Memory B cell (primary cell): Measurements from ENCODE around the gene TNFRSF21.

ENCODE experiments used
- ATAC-seq: fragments of 150-1000 bp; cut with Tn5 transposase; 2 replicates; pipeline ENCODE4 v1.10.0; 2021; ENCODE audit warnings: low read depth, mild to moderate bottlenecking, moderate library complexity
- DNase-seq, 2 donors: peaks; one replicate each; pipeline ENCODE4 v3.0.0; 2022; ENCODE audit warnings: low spot score in 2 of 2
- H3K27ac Mint-ChIP-seq: one replicate; pipeline ENCODE4 v1.8.0; 2022; ENCODE audit warnings: mild to moderate bottlenecking, moderate library complexity, mixed read lengths
- H3K27me3 Mint-ChIP-seq: one replicate; pipeline ENCODE4 v1.8.0; 2022; ENCODE audit warnings: mixed read lengths
- H3K36me3 Mint-ChIP-seq: one replicate; pipeline ENCODE4 v1.8.0; 2022; ENCODE audit warnings: mild to moderate bottlenecking, mixed read lengths
- H3K4me1 Mint-ChIP-seq: one replicate; pipeline ENCODE4 v1.8.0; 2022; ENCODE audit warnings: mixed read lengths
- H3K4me3 Mint-ChIP-seq: one replicate; pipeline ENCODE4 v1.8.0; 2022; ENCODE audit warnings: mild to moderate bottlenecking, moderate library complexity, mixed read lengths
- H3K9me3 Mint-ChIP-seq: one replicate; pipeline ENCODE4 v1.8.0; 2022; ENCODE audit warnings: mixed read lengths

TNFRSF21 gene

DNA sequence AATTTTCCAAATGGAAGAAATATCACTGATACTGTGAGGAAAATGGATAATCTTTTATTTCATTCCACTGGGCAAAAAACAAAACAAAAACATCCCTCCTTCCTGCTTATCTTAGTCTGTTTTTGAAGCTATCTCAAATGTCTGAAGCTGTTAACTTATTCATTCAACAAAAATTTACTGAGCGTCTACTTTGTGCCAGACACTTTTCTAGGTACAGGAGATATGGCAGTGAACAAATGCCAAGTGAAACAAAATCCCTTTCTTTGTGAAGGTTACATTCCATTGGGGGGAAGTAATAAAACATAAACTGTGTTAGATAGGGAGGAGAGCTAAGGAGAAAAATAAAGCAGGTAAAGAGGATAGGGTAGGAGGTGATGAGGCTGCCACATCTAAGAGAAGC is 47.5 kb downstream of the TNFRSF21 start:
- Mint-ChIP-seq H3K27me3 (peaks cover 1% of the 10 kb centered on the region), H3K4me1 (no peaks in the 10 kb centered on the region), H3K27ac (no peak overlapping the region), H3K9me3 (no peaks in the 10 kb centered on the region), H3K4me3 (no peak overlapping the region), H3K36me3 (no peaks in the 10 kb centered on the region)
- no peak for DNase-seq
- ATAC-seq, result no peak

DNA sequence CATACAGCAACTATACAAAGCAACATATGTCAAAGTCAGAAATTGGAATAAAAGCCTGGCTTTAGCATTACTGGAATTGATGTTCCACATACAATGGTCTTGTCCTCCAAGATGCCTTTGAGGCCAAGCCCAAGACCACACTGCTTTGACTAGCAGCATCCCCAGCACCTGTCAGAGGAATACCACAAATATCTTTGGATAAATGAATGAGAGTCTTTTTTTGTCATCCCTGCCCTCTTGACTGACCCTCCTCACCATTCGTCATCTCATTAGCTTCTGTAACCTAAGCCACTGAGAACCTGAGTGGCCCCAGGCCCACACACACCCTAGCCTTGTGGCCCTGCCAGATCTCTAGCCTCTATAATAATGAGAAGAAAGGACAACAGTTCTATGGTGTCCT is 48.5 kb downstream of the TNFRSF21 start:
- ATAC-seq (no peak), DNase-seq (no peak)
- H3K4me1 Mint-ChIP-seq, result no peaks in the 10 kb centered on the region
- H3K27ac Mint-ChIP-seq, result no peak overlapping the region
- peaks cover 1% of the 10 kb centered on the region for H3K27me3 Mint-ChIP-seq
- H3K36me3 Mint-ChIP-seq, result no peaks in the 10 kb centered on the region
- no peak overlapping the region for H3K4me3 Mint-ChIP-seq
- H3K9me3 Mint-ChIP-seq, result no peaks in the 10 kb centered on the region

DNA sequence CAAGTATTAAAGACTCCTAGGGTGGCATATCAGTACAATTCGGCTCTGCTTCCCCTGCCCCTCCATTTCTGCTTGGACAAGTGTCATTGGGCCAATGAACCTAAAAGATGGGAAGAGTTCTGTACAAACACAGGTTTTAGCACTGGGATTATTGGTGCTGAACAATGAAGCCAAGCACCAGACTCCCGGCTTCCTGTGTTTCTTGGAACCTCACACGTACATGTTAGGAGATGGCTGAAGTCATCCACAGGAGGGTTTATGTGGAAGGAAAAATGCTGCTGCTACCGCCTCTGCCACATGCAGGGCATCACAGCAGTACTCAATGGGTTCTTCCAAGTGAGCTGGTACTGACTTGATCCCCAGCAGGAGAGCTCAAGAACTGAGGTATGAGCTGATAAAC is 49.7 kb downstream of the TNFRSF21 start:
- DNase-seq (no peak), ATAC-seq (no peak)
- Mint-ChIP-seq H3K4me3 (no peak overlapping the region), H3K9me3 (no peaks in the 10 kb centered on the region), H3K36me3 (no peaks in the 10 kb centered on the region), H3K27me3 (peaks cover 1% of the 10 kb centered on the region), H3K27ac (no peak overlapping the region), H3K4me1 (no peaks in the 10 kb centered on the region)

DNA sequence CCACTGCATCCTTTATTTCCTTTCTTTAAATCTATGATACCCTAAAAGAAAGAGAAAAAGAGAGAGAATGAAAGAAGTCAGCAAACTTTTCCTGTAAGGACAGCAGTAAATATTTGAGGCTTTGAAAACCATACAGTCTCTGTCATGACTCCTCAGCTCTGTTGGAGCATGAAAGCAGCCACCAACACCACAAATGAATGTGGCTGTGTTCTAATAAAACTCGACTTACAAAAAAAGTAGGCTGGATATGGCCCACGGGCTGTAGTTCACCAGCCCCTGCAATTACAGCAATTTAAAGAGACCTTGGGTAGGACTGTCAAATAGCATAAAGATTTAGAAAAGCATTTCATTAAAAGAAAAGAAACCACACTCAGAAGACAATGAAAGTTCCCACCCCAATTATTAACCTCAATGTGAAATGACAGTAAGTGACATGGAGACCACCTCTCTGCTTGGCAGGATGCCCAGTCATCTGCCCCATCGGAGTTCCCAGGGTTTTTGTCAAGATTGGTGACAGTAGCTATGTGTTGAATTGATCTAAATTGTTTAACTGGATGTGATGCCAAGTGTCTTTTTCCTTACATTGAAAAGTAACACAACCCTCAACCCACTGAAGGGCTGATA is 50.9 kb downstream of the TNFRSF21 start:
- H3K27me3 Mint-ChIP-seq, result peaks cover 1% of the 10 kb centered on the region
- H3K9me3 Mint-ChIP-seq, result no peaks in the 10 kb centered on the region
- no peaks in the 10 kb centered on the region for H3K36me3 Mint-ChIP-seq
- H3K27ac Mint-ChIP-seq, result no peak overlapping the region
- DNase-seq, result no peak
- no peak for ATAC-seq
- no peak overlapping the region for H3K4me3 Mint-ChIP-seq
- H3K4me1 Mint-ChIP-seq, result no peaks in the 10 kb centered on the region

DNA sequence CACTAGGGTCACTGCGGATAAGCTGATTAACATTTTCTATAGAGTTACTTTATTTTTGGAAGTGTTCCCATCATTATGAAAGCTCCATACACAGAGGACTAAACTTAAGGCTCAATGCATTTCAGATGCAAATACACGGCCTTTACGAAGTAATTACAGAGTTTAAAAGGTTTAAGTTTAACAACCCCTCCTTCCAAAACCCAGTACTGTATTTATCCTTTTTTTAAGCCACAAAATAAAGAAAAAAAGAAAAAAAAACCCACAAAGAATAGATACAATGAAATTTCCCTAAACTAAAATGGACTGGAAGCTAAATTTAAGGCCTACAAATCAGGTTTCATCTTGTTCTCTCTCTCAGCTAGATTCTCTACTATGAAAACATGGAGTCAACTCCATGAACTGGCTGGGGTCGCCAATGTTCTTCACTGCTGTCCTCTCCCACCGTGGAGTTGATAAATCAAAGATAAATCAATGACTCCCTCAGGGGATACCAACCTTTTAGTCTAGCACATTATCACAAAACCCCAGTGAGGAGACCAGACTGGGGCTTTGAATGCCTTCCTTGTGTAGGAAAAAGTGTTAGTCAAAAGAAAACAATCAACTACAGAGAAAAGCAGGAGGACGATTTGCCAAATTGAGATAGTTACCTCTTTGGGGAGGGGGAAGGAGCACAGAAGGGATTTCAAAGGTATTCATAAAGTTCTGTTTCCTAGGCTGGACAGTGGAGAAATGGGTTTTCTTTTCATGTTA is 52.5 kb downstream of the TNFRSF21 start:
- peaks cover 1% of the 10 kb centered on the region for H3K27me3 Mint-ChIP-seq
- H3K4me3 Mint-ChIP-seq, result no peak overlapping the region
- no peak for DNase-seq
- no peaks in the 10 kb centered on the region for H3K36me3 Mint-ChIP-seq
- ATAC-seq, result no peak
- no peaks in the 10 kb centered on the region for H3K9me3 Mint-ChIP-seq
- no peak overlapping the region for H3K27ac Mint-ChIP-seq
- H3K4me1 Mint-ChIP-seq, result no peaks in the 10 kb centered on the region

DNA sequence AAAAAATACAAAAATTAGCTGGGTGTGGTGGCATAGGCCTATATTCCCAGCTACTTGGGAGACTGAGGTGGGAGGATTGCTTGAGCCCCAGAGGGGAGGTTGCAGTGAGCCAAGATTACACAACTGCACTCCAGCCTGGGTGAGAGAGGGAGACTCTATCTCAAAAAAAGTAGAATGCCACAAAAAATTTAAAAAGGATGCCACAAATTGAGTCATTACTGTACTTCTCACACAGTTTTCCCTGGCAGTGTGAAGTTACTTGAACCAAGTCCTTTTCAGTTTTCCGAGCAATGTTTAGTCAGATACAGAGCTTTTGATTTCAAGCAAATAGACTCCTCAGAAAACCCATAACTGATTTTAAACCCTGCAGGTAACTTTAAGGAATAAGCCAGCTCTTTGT is 53.3 kb downstream of the TNFRSF21 start:
- H3K36me3 Mint-ChIP-seq, result no peaks in the 10 kb centered on the region
- ATAC-seq, result no peak
- H3K4me1 Mint-ChIP-seq, result no peaks in the 10 kb centered on the region
- no peak for DNase-seq
- H3K9me3 Mint-ChIP-seq, result no peaks in the 10 kb centered on the region
- H3K27me3 Mint-ChIP-seq, result peaks cover 1% of the 10 kb centered on the region
- no peak overlapping the region for H3K27ac Mint-ChIP-seq
- H3K4me3 Mint-ChIP-seq, result no peak overlapping the region

DNA sequence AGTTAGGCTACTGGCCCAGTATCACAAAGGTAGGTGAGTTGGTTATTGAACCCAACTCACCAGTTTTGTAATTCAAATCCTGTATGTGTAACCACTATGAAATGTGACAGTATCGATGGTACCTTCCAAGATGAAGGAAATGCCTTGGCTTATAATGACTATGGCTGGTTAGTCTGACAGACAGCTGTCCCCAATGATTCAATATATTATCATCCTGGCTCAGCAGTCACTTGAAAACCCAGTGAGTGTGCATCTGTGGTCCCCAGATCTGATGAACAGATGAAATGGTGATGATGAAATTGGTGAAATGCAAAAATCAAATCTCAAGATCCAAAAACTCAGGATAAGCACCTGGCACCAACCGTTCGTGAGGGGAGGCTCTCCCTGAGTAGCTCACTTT is 54.8 kb downstream of the TNFRSF21 start:
- H3K4me1 Mint-ChIP-seq, result no peaks in the 10 kb centered on the region
- H3K9me3 Mint-ChIP-seq, result no peaks in the 10 kb centered on the region
- DNase-seq, result no peak
- no peak overlapping the region for H3K4me3 Mint-ChIP-seq
- H3K36me3 Mint-ChIP-seq, result no peaks in the 10 kb centered on the region
- ATAC-seq, result no peak
- no peak overlapping the region for H3K27ac Mint-ChIP-seq
- peaks cover 1% of the 10 kb centered on the region for H3K27me3 Mint-ChIP-seq

DNA sequence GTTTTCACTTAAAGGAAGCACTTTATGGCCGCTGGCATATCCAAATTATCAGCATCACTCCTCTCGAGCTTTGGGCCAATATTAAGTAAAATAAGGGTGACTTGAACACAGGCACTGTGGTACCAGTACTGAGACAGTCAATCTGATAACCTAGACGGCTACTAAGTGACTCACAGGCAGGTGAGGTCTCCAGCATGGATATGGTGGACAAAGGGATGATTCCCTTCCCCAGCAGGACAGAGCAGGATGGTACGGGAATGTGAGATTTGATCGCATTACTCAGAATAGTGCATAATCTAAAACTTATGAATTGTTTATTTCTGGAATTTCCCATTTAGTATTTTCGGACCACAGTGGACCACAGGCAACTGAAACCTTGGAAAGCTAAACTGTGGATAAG is 55.7 kb downstream of the TNFRSF21 start:
- H3K4me3 Mint-ChIP-seq, result no peak overlapping the region
- H3K27ac Mint-ChIP-seq, result no peak overlapping the region
- no peak for ATAC-seq
- H3K9me3 Mint-ChIP-seq, result no peaks in the 10 kb centered on the region
- H3K27me3 Mint-ChIP-seq, result no peaks in the 10 kb centered on the region
- no peak for DNase-seq
- H3K36me3 Mint-ChIP-seq, result no peaks in the 10 kb centered on the region
- H3K4me1 Mint-ChIP-seq, result no peaks in the 10 kb centered on the region

DNA sequence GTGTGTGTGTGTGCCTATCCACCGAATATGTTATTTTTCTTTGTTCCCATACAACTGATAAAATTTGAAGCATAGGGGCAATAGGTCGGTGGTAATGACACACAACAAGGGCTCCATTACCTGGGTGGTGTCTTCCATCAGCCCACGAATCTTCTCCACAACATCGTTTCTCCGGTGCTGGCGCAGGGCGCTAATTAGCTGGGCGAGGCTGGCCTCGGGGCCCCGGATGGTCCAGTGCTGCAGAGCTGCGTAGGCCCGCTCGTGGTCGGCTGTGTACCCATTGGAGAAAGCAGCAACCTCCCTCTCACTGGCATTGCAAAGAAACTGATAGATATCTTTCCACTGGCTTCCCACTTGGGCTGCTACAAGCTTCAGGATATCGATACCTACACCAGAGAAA is 56.6 kb downstream of the TNFRSF21 start:
- Mint-ChIP-seq H3K9me3 (no peaks in the 10 kb centered on the region), H3K27ac (no peak overlapping the region), H3K4me1 (no peaks in the 10 kb centered on the region), H3K27me3 (no peaks in the 10 kb centered on the region), H3K4me3 (no peak overlapping the region), H3K36me3 (no peaks in the 10 kb centered on the region)
- ATAC-seq, result no peak
- no peak for DNase-seq

DNA sequence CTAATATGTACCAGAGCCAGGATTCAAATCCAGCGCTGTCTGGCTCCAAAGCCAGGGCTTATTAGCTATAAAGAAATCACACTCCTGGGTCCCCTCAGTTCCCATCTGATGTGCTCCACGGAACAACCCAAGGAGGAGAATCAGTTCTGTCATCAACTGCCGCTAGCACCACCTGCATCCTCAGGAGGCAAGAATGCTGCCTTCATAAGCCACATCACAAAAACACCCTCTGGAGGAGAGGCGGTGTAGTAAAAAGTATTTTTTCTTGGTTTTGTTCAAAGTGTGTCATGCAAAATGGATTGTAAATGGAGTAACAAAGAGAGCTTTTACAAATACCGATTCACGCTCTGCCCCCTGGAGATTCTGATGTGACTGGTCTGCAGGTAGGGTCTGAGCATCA is 57.1 kb downstream of the TNFRSF21 start:
- no peaks in the 10 kb centered on the region for H3K36me3 Mint-ChIP-seq
- no peaks in the 10 kb centered on the region for H3K9me3 Mint-ChIP-seq
- no peak overlapping the region for H3K4me3 Mint-ChIP-seq
- no peaks in the 10 kb centered on the region for H3K4me1 Mint-ChIP-seq
- no peaks in the 10 kb centered on the region for H3K27me3 Mint-ChIP-seq
- no peak overlapping the region for H3K27ac Mint-ChIP-seq
- ATAC-seq (no peak), DNase-seq (no peak)

DNA sequence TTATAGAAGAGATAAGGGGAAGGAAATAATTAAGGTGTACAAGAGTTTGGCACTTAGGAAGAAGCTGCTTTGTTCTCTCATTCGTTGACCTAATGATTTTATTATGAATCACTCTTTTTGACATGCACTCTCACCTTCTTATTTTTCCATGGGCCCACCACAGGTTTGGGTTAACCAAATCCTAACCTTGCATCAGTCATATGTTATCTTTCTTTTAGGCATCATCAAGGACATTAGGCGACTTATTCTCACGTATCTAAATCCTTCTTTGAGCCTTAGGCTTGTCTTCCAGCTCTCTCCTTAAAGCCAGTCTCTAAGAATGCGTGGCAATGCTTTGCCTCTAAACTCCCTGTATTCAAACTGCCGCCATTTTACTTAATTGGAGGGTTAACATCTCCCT is 58.3 kb downstream of the TNFRSF21 start:
- ATAC-seq (no peak), DNase-seq (no peak)
- Mint-ChIP-seq H3K9me3 (no peaks in the 10 kb centered on the region), H3K27ac (no peak overlapping the region), H3K36me3 (no peaks in the 10 kb centered on the region), H3K27me3 (no peaks in the 10 kb centered on the region), H3K4me1 (peaks cover 5% of the 10 kb centered on the region), H3K4me3 (no peak overlapping the region)

DNA sequence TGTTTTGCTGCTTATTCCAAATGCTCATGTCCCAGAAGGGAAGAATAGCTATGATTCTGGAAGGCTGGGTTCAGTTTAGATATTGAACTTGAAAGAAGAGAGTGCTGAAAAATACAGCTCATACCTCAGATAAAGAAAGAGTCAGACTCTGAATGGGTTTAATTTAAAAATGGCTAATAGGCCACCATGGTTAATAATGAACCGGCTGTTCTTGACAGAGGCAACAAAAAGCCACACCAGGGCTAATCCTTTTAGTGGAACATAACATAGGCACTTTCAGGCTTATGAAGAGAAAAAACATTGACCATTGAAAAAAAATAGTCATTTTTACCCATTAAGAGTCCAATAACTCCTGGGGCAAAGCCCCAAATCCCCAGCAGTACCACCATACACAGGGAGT is 59.4 kb downstream of the TNFRSF21 start:
- Mint-ChIP-seq H3K27me3 (no peaks in the 10 kb centered on the region), H3K36me3 (no peaks in the 10 kb centered on the region), H3K4me1 (peaks cover 13% of the 10 kb centered on the region), H3K4me3 (no peak overlapping the region), H3K9me3 (no peaks in the 10 kb centered on the region), H3K27ac (no peak overlapping the region)
- no peak for ATAC-seq
- no peak for DNase-seq

DNA sequence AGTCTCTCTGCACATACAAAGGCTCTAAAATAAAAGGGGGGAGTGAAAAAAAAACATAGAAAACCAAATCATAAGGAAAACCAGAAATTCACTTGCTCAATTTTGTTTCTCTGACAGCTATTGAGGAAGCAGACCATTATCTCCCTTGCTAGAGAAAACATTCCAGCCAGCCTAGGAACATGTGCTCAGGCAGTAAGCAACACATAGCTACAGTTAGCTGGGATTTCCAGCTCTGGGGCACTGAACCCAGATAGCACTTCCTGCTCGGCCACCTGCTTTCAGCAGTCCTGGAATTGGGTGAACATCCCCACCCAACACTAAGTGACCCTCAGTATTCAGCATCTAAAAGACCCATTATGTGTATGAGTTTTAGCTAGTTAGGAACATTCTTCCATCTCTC is 61.3 kb downstream of the TNFRSF21 start:
- Mint-ChIP-seq H3K27ac (no peak overlapping the region), H3K27me3 (no peaks in the 10 kb centered on the region), H3K4me3 (no peak overlapping the region), H3K36me3 (no peaks in the 10 kb centered on the region), H3K9me3 (no peaks in the 10 kb centered on the region), H3K4me1 (peaks cover 16% of the 10 kb centered on the region)
- no peak for DNase-seq
- no peak for ATAC-seq

DNA sequence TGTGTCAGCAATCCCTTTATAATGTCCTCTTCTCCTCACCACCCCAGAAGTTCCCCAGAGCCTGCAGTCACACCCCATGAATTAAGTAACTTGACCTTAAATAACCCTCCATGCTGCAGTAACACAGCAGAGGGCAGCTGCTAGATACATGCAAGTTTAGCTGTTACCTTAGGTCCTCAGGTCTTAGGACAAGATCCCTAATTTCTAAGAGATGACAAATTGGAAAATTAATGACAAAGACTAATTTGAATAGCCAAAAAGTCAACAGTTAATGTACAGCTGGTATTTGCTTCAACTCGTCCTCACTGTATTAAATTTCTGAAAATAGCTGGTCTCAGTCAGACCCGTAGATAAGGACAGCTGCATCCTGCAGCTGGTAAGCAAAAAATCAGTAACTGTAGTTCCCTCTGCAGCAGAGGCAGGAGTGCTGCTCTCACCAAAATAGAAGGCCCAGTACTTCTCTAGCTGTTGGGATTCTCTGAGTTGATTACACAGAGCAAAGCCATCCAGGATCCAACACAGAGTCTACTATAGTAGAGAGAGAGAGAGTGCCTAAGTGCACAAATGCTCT is 62.4 kb downstream of the TNFRSF21 start:
- Mint-ChIP-seq H3K27me3 (no peaks in the 10 kb centered on the region), H3K4me1 (peaks cover 16% of the 10 kb centered on the region), H3K4me3 (peak overlapping the region; percentile 1), H3K36me3 (no peaks in the 10 kb centered on the region), H3K27ac (peak overlapping the region; percentile 32), H3K9me3 (no peaks in the 10 kb centered on the region)
- DNase-seq, result no peak
- ATAC-seq, result peak; percentile 42

DNA sequence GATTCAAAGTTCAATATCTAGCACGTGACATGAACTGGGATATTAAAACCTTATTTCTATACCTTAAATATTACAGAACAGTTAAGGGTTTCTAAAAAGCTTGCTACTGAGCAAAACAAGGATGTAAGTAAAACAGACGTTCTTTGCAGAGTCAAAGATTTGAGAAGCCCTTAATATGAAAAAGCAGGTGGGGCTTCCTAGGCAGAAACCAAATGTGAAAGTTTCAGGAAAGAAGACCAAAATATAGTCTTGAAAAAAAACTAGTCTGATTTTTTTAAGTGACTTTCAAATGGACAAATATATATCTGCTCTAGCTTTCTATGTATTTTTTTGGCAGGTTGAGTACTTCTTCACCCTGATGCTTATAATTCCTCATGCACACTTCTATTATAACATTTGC is 63.2 kb downstream of the TNFRSF21 start:
- Mint-ChIP-seq H3K9me3 (no peaks in the 10 kb centered on the region), H3K4me3 (no peak overlapping the region), H3K27ac (peak overlapping the region; percentile 32), H3K36me3 (no peaks in the 10 kb centered on the region), H3K4me1 (peaks cover 16% of the 10 kb centered on the region), H3K27me3 (no peaks in the 10 kb centered on the region)
- no peak for DNase-seq
- ATAC-seq, result no peak
